Lower leg skin (tissue), 4 donors: ENCODE results near the gene FGF19. TPM values are rescaled to one million over a fixed set of nuclear protein-coding genes. Genes with fewer than 3 reads are reported as not detected.

Source experiments
- DNase-seq, 2 donors: peaks; one replicate each; pipeline ENCODE4 v3.0.0-alpha.2; 2019; ENCODE audit warnings: low spot score in 2 of 2
- H3K4me3 ChIP-seq: fragments of 200-600 bp; sonication (generic); 2 replicates; pipeline ENCODE4 v1.5.1; 2017; ENCODE audit warnings: mild to moderate bottlenecking, low read depth; ENCODE audit not compliant: poor library complexity, severe bottlenecking
- POLR2A ChIP-seq, 2 donors: fragments of 450-650 bp; IDR thresholded peaks; one replicate each; pipeline ENCODE4 v1.6.1; 2016 to 2017; ENCODE audit warnings: antibody characterized with exemption in 2 of 2, mild to moderate bottlenecking in 1 of 2, moderate library complexity in 1 of 2
- WGBS, 2 donors: methylation state at CpG; one replicate each; pipeline ENCODE4 v1.1.5; 2018; 5-methylcytosine and 5-hydroxymethylcytosine counted together
- intact Hi-C: fragments of 100-400 bp; cut with DNase I; formaldehyde crosslinking; loops from one replicate; pipeline ENCODE4 v1.15.0; 2023; ENCODE audit warnings: low total_unique reads
- total RNA-seq, 4 donors: library from RNA; depleted of rRNA; stranded (reverse); fragments of >200 nt; gene quantifications; one replicate each; pipeline ENCODE4 v1.1.0, GENCODE V29; 2016
- TF ChIP-seq, protein P1 (sequence below), 3 donors: fragments of 450-650 bp; IDR thresholded peaks; one replicate each; pipeline ENCODE4 v1.5.1; 2016; ENCODE audit warnings: antibody characterized with exemption in 3 of 3, mild to moderate bottlenecking in 3 of 3, moderate library complexity in 2 of 3

FGF19 gene
- total RNA-seq, 4 donors from 2014 or later = not detected

DNA sequence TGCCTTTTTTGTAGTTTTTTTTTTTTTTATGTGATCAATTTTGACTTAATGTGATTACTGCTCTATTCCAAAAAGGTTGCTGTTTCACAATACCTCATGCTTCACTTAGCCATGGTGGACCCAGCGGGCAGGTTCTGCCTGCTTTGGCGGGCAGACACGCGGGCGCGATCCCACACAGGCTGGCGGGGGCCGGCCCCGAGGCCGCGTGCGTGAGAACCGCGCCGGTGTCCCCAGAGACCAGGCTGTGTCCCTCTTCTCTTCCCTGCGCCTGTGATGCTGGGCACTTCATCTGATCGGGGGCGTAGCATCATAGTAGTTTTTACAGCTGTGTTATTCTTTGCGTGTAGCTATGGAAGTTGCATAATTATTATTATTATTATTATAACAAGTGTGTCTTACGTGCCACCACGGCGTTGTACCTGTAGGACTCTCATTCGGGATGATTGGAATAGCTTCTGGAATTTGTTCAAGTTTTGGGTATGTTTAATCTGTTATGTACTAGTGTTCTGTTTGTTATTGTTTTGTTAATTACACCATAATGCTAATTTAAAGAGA lies 50.3 kb downstream of the FGF19 start:
- DNase-seq = no peak
- no peak overlapping the region for H3K4me3 ChIP-seq
- 85 to 89% methylated on average over 23 of the region's 23 CpGs for WGBS, 2 donors
- intact Hi-C loops = no loop called here
- no peak for TF ChIP-seq POLR2A (IDR thresholded peaks at IDR 0.05)
- TF ChIP-seq, protein P1, sequence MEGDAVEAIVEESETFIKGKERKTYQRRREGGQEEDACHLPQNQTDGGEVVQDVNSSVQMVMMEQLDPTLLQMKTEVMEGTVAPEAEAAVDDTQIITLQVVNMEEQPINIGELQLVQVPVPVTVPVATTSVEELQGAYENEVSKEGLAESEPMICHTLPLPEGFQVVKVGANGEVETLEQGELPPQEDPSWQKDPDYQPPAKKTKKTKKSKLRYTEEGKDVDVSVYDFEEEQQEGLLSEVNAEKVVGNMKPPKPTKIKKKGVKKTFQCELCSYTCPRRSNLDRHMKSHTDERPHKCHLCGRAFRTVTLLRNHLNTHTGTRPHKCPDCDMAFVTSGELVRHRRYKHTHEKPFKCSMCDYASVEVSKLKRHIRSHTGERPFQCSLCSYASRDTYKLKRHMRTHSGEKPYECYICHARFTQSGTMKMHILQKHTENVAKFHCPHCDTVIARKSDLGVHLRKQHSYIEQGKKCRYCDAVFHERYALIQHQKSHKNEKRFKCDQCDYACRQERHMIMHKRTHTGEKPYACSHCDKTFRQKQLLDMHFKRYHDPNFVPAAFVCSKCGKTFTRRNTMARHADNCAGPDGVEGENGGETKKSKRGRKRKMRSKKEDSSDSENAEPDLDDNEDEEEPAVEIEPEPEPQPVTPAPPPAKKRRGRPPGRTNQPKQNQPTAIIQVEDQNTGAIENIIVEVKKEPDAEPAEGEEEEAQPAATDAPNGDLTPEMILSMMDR (IDR thresholded peaks at IDR 0.05) = no peak

- no peak for DNase-seq
- TF ChIP-seq POLR2A (IDR thresholded peaks at IDR 0.05) = no peak
- TF ChIP-seq, protein P1 (IDR thresholded peaks at IDR 0.05) = no peak
- intact Hi-C loops = no loop called here
- H3K4me3 ChIP-seq = no peak overlapping the region
- 76% methylated on average over 11 of the region's 11 CpGs for WGBS, 2 donors
These were observed 50.8 kb downstream of the FGF19 start for GRCh38 chr11:69652999-69653398.

GRCh38 chr11:69651834-69652620 lies 51.8 kb downstream of the FGF19 start:
- no peak for DNase-seq
- 90 to 91% methylated on average over 15 of the region's 15 CpGs for WGBS, 2 donors
- intact Hi-C loops = no loop called here
- TF ChIP-seq POLR2A (IDR thresholded peaks at IDR 0.05) = no peak
- TF ChIP-seq, protein P1 (IDR thresholded peaks at IDR 0.05) = no peak
- no peak overlapping the region for H3K4me3 ChIP-seq

DNA sequence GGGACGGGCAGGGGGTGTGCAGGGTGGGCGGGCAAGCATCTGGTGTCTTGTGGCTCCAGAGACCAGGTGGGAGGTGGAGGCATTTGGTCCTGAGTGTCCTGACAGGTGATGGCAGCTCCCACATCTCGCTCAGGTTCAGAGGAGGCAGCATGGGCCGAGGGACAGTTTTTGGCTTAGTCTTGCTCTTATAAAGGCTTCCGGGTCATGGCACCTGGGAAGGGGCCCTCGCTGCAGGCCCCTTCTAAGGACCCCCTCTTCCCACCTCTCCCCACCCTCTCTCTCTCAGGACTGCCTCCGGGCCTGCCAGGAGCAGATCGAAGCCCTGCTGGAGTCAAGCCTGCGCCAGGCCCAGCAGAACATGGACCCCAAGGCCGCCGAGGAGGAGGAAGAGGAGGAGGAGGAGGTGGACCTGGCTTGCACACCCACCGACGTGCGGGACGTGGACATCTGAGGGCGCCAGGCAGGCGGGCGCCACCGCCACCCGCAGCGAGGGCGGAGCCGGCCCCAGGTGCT lies 52.9 kb downstream of the FGF19 start:
- WGBS, 2 donors = 75 to 86% methylated on average over 20 to 23 of the region's 23 CpGs
- peak in 1 of 2 donors; percentile 84 for DNase-seq
- TF ChIP-seq, protein P1 (IDR thresholded peaks at IDR 0.05) = no peak
- TF ChIP-seq POLR2A (IDR thresholded peaks at IDR 0.05) = no peak
- intact Hi-C loops = no loop called here
- no peak overlapping the region for H3K4me3 ChIP-seq

DNA sequence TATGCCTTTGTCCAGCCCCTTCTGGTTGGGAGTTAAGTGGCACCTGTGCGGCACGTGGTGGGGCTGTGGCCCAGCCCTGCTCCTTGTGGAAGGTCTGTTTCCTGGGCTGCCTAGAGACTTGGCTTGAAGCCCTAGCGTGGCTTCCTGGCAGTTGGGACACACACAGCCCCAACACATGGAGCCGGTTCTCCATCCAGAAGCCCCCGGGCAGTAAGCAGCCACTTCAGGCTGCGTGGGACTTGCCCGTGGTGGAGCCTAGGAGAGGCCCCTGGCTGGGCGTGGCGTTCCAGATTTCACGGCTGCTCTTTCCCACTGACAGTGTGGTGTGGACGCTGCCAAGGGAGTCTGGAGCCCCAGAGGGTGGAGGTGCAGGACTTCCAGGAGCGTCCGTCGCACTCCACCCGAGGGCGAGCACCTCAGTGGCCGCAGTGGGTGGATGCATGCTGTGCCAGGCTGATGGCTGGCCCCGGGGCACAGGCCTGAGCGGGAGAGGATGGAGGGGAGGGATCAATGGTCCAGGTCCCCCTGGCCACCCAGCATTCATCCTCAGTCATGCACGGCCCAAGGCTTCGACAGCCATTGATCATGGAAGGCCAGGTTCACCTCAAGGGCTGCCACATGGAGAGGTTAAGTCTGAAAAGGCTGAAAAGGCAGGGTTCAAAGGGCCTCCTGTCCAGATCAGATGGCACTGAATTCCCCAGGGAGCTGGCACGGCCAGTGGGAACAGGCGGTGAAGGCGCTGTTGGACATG lies 53.6 kb downstream of the FGF19 start:
- H3K4me3 ChIP-seq = no peak overlapping the region
- intact Hi-C loops = no loop called here
- no peak for TF ChIP-seq POLR2A (IDR thresholded peaks at IDR 0.05)
- TF ChIP-seq, protein P1 (IDR thresholded peaks at IDR 0.05) = no peak
- peak in 1 of 2 donors; percentile 81 for DNase-seq
- 61 to 66% methylated on average over 19 to 23 of the region's 24 CpGs for WGBS, 2 donors
